HG03175 (cell line): Measurements from ENCODE around the gene INO80E.
"Not testable (repeated sequence)": the region's sequence is repeated elsewhere in the genome, so short reads cannot be mapped to it uniquely, and the experiment has no call there.

ENCODE experiments used
- ATAC-seq: cut with Tn5 transposase; IDR thresholded peaks from one replicate; pipeline ENCODE4 v1.9.1; 2021; ENCODE audit warnings: mild to moderate bottlenecking, moderate library complexity; ENCODE audit not compliant: unreplicated experiment

INO80E gene

GRCh38 chr16:30030011-30030685, 34.1 kb downstream of the INO80E start:
- no peak for ATAC-seq

- no peak for ATAC-seq
These were observed 34.9 kb downstream of the INO80E start, which contains the start of gene TLCD3B for GRCh38 chr16:30030841-30031413. Gene TLCD3B (minus strand): TSS chr16:30031271. CDS start chr16:30030527, 744 bp downstream.

- no peak for ATAC-seq
These were observed 35.5 kb downstream of the INO80E start for GRCh38 chr16:30031477-30031918.

GRCh38 chr16:30032083-30032819, 36.2 kb downstream of the INO80E start:
- ATAC-seq, result no peak

- no peak for ATAC-seq
These were observed 37.2 kb downstream of the INO80E start for GRCh38 chr16:30033270-30033669.

GRCh38 chr16:30040221-30040620, 44.2 kb downstream of the INO80E start:
- ATAC-seq, result no peak

- not testable (repeated sequence) for ATAC-seq
These were observed 44.6 kb downstream of the INO80E start for GRCh38 chr16:30040690-30041089.

GRCh38 chr16:30041841-30042240, 45.8 kb downstream of the INO80E start:
- no peak for ATAC-seq

GRCh38 chr16:30046178-30046577, 50.1 kb downstream of the INO80E start:
- ATAC-seq, result no peak

GRCh38 chr16:30046588-30046987, 50.5 kb downstream of the INO80E start:
- ATAC-seq, result no peak

GRCh38 chr16:30049871-30050270, 53.8 kb downstream of the INO80E start:
- no peak for ATAC-seq

GRCh38 chr16:30051518-30051917, 55.5 kb downstream of the INO80E start:
- no peak for ATAC-seq

GRCh38 chr16:30052671-30053372, 56.8 kb downstream of the INO80E start:
- peak; percentile 74 for ATAC-seq

GRCh38 chr16:30053376-30054015, 57.5 kb downstream of the INO80E start:
- no peak for ATAC-seq

GRCh38 chr16:30054451-30054850, 58.4 kb downstream of the INO80E start:
- no peak for ATAC-seq

GRCh38 chr16:30054959-30055553, 59.0 kb downstream of the INO80E start:
- ATAC-seq, result no peak
